Hepatocyte (in vitro differentiated cells): ENCODE results near the gene MAP3K20. TPM values are rescaled to one million over a fixed set of nuclear protein-coding genes. Genes with fewer than 3 reads are reported as not detected.

Experiments used
- DNase-seq: peaks from one replicate; pipeline ENCODE4 v3.0.0-alpha.2; 2016; ENCODE audit warnings: low spot score
- H2AFZ ChIP-seq: fragments of 200-600 bp; sonication (generic); 2 replicates; pipeline ENCODE4 v1.6.0; 2016; ENCODE audit warnings: antibody characterized with exemption, mild to moderate bottlenecking
- H3K27ac ChIP-seq: fragments of 200-600 bp; sonication (generic); 2 replicates; pipeline ENCODE4 v1.5.1; 2016; ENCODE audit warnings: mild to moderate bottlenecking
- H3K27me3 ChIP-seq: fragments of 200-600 bp; sonication (generic); 2 replicates; pipeline ENCODE4 v1.6.1; 2016
- H3K36me3 ChIP-seq: fragments of 200-600 bp; sonication (generic); replicated peaks from 2 replicates; pipeline ENCODE4 v1.5.1; 2016; ENCODE audit warnings: low read depth; ENCODE audit not compliant: insufficient read depth
- H3K4me1 ChIP-seq: fragments of 200-600 bp; sonication (generic); 2 replicates; pipeline ENCODE4 v1.5.1; 2016; ENCODE audit warnings: mild to moderate bottlenecking, moderate library complexity; ENCODE audit not compliant: insufficient read depth
- H3K4me2 ChIP-seq: fragments of 200-600 bp; sonication (generic); 2 replicates; pipeline ENCODE4 v1.6.0; 2016
- H3K4me3 ChIP-seq: fragments of 200-600 bp; sonication (generic); 2 replicates; pipeline ENCODE4 v1.5.1; 2016; ENCODE audit warnings: mild to moderate bottlenecking
- H3K79me2 ChIP-seq: fragments of 200-600 bp; sonication (generic); 2 replicates; pipeline ENCODE4 v1.6.0; 2017; ENCODE audit warnings: mild to moderate bottlenecking
- H3K9me2 ChIP-seq: fragments of 200-600 bp; sonication (generic); replicated peaks from 2 replicates; pipeline ENCODE4 v1.6.0; 2017; ENCODE audit warnings: mild to moderate bottlenecking; ENCODE audit not compliant: insufficient read depth
- H3K9me3 ChIP-seq: fragments of 200-600 bp; sonication (generic); 2 replicates; pipeline ENCODE4 v1.5.1; 2016; ENCODE audit warnings: low read depth, mild to moderate bottlenecking
- H4K20me1 ChIP-seq: fragments of 200-600 bp; sonication (generic); 2 replicates; pipeline ENCODE4 v1.6.0; 2016; ENCODE audit warnings: mild to moderate bottlenecking; ENCODE audit not compliant: insufficient read depth, poor library complexity, severe bottlenecking
- CTCF ChIP-seq: fragments of 200-600 bp; sonication (generic); IDR thresholded peaks from 2 replicates; pipeline ENCODE4 v1.5.1; 2016; ENCODE audit warnings: antibody characterized with exemption, mild to moderate bottlenecking; ENCODE audit not compliant: poor library complexity
- EZH2 ChIP-seq: fragments of 200-600 bp; sonication (generic); IDR thresholded peaks from 2 replicates; pipeline ENCODE4 v1.6.1; 2016; ENCODE audit warnings: antibody characterized with exemption, mild to moderate bottlenecking, borderline replicate concordance
- EZH2phosphoT487 ChIP-seq: fragments of 200-600 bp; sonication (generic); IDR thresholded peaks from one replicate; pipeline ENCODE4 v1.6.1; 2018; ENCODE audit warnings: antibody characterized with exemption, mild to moderate bottlenecking, low read depth, moderate library complexity; ENCODE audit not compliant: unreplicated experiment, severe bottlenecking
- WGBS: methylation state at CpG from one replicate; pipeline ENCODE4 v1.1.6; 2016; ENCODE audit warnings: low lambda C conversion rate; ENCODE audit errors: missing lambda C conversion rate; 5-methylcytosine and 5-hydroxymethylcytosine counted together
- polyA plus RNA-seq: library from polyadenylated mRNA; unstranded; fragments of >200 nt; fragmentation: Nextera tagmentation; extraction: Ambion mirVana; gene quantifications from 2 replicates; pipeline ENCODE4 v1.2.1, GENCODE V29; 2016
- total RNA-seq: library from RNA; depleted of rRNA; stranded (reverse); fragments of >200 nt; gene quantifications from 2 replicates; pipeline ENCODE4 v1.2.3, GENCODE V29; 2014

MAP3K20 gene
- total and polyA plus RNA-seq, 2 experiments from 2014 or later, result 16.5 to 23.3 TPM

- no peak overlapping the region for H3K4me2 ChIP-seq
- peaks cover 3% of the 10 kb centered on the region for H4K20me1 ChIP-seq
- H3K4me1 ChIP-seq, result no peaks in the 10 kb centered on the region
- no peaks in the 10 kb centered on the region for H3K9me2 ChIP-seq
- no peak overlapping the region for H3K27ac ChIP-seq
- DNase-seq, result no peak
- H3K79me2 ChIP-seq, result peaks cover 18% of the 10 kb centered on the region
- TF ChIP-seq CTCF (no peak), EZH2 (no peak), EZH2phosphoT487 (no peak)
- H3K9me3 ChIP-seq, result peaks cover 11% of the 10 kb centered on the region
- H3K36me3 ChIP-seq, result no peaks in the 10 kb centered on the region
- no peak overlapping the region for H3K4me3 ChIP-seq
- no peaks in the 10 kb centered on the region for H3K27me3 ChIP-seq
- 95% methylated on average over 3 of the region's 3 CpGs for WGBS
- no peak overlapping the region for H2AFZ ChIP-seq
These were observed 62.0 kb downstream of the MAP3K20 start for GRCh38 chr2:173137610-173138009.

GRCh38 chr2:173138962-173139361 is 63.3 kb downstream of the MAP3K20 start:
- Histone ChIP-seq H3K4me3 (no peak overlapping the region), H3K4me1 (no peaks in the 10 kb centered on the region), H3K4me2 (no peak overlapping the region), H3K9me2 (no peaks in the 10 kb centered on the region), H3K27me3 (no peaks in the 10 kb centered on the region), H3K36me3 (no peaks in the 10 kb centered on the region), H3K79me2 (peaks cover 15% of the 10 kb centered on the region), H2AFZ (no peak overlapping the region), H4K20me1 (peaks cover 3% of the 10 kb centered on the region), H3K27ac (no peak overlapping the region), H3K9me3 (peaks cover 12% of the 10 kb centered on the region)
- WGBS, result 86% methylated on average over 3 of the region's 3 CpGs
- TF ChIP-seq EZH2phosphoT487, result no peak
- no peak for TF ChIP-seq CTCF
- TF ChIP-seq EZH2, result no peak
- no peak for DNase-seq

GRCh38 chr2:173141666-173142065 is 66.0 kb downstream of the MAP3K20 start:
- H3K27me3 ChIP-seq, result no peaks in the 10 kb centered on the region
- H3K27ac ChIP-seq, result no peak overlapping the region
- H4K20me1 ChIP-seq, result no peaks in the 10 kb centered on the region
- no peaks in the 10 kb centered on the region for H3K9me2 ChIP-seq
- peaks cover 13% of the 10 kb centered on the region for H3K79me2 ChIP-seq
- no peaks in the 10 kb centered on the region for H3K36me3 ChIP-seq
- DNase-seq, result no peak
- no peak for TF ChIP-seq EZH2phosphoT487
- TF ChIP-seq CTCF, result no peak
- no peak for TF ChIP-seq EZH2
- H3K9me3 ChIP-seq, result peaks cover 12% of the 10 kb centered on the region
- no peak overlapping the region for H3K4me3 ChIP-seq
- no peak overlapping the region for H2AFZ ChIP-seq
- H3K4me2 ChIP-seq, result no peak overlapping the region
- H3K4me1 ChIP-seq, result no peaks in the 10 kb centered on the region

- no peaks in the 10 kb centered on the region for H3K4me1 ChIP-seq
- no peaks in the 10 kb centered on the region for H3K9me2 ChIP-seq
- peaks cover 12% of the 10 kb centered on the region for H3K9me3 ChIP-seq
- TF ChIP-seq EZH2phosphoT487 (no peak), CTCF (no peak), EZH2 (no peak)
- H3K4me2 ChIP-seq, result no peak overlapping the region
- H4K20me1 ChIP-seq, result no peaks in the 10 kb centered on the region
- no peak overlapping the region for H3K4me3 ChIP-seq
- DNase-seq, result no peak
- no peaks in the 10 kb centered on the region for H3K36me3 ChIP-seq
- H3K79me2 ChIP-seq, result peaks cover 19% of the 10 kb centered on the region
- H3K27me3 ChIP-seq, result no peaks in the 10 kb centered on the region
- H2AFZ ChIP-seq, result no peak overlapping the region
- no peak overlapping the region for H3K27ac ChIP-seq
These were observed 69.8 kb downstream of the MAP3K20 start for GRCh38 chr2:173145454-173145853.
